H9 (cell line): ENCODE results near the gene HYAL1. TPM values are rescaled to one million over a fixed set of nuclear protein-coding genes. Genes with fewer than 3 reads are reported as not detected.

ENCODE experiments used
- DNase-seq: peaks from one replicate; pipeline ENCODE4 v3.0.0-alpha.2; 2017
- H2AFZ ChIP-seq: one replicate; pipeline ENCODE4 v1.6.1; 2013; ENCODE audit warnings: mild to moderate bottlenecking, low read length, control low read depth, moderate library complexity
- H2AK5ac ChIP-seq: 2 replicates; pipeline ENCODE4 v1.6.1; 2013; ENCODE audit warnings: low read length, control low read depth, mixed read lengths; ENCODE audit not compliant: insufficient read length
- H2BK120ac ChIP-seq: one replicate; pipeline ENCODE4 v1.6.1; 2013; ENCODE audit warnings: low read depth, mild to moderate bottlenecking, low read length, control low read depth, inconsistent platforms; ENCODE audit not compliant: poor library complexity, severe bottlenecking
- H2BK12ac ChIP-seq: 2 replicates; pipeline ENCODE4 v1.6.1; 2013; ENCODE audit warnings: low read length, control low read depth, mixed read lengths, low read depth; ENCODE audit not compliant: insufficient read length
- H2BK15ac ChIP-seq: 2 replicates; pipeline ENCODE4 v1.6.1; 2013; ENCODE audit warnings: low read depth, low read length, control low read depth
- H2BK20ac ChIP-seq: one replicate; pipeline ENCODE4 v1.6.1; 2013; ENCODE audit warnings: low read depth, mild to moderate bottlenecking, low read length, control low read depth, inconsistent platforms; ENCODE audit not compliant: poor library complexity, severe bottlenecking
- H2BK5ac ChIP-seq: 2 replicates; pipeline ENCODE4 v1.6.1; 2013; ENCODE audit warnings: low read length, control low read depth, mixed read lengths; ENCODE audit not compliant: insufficient read length
- H3K14ac ChIP-seq: 2 replicates; pipeline ENCODE4 v1.6.1; 2013; ENCODE audit warnings: low read length, control low read depth; ENCODE audit not compliant: insufficient read depth
- H3K18ac ChIP-seq: 2 replicates; pipeline ENCODE4 v1.6.1; 2013; ENCODE audit warnings: low read depth, mild to moderate bottlenecking, mixed read lengths, low read length, control low read depth; ENCODE audit not compliant: insufficient read length
- H3K23ac ChIP-seq: 2 replicates; pipeline ENCODE4 v1.6.1; 2013; ENCODE audit warnings: low read length, control low read depth, mixed read lengths, low read depth; ENCODE audit not compliant: insufficient read length
- H3K23me2 ChIP-seq: 2 replicates; pipeline ENCODE4 v1.6.1; 2013; ENCODE audit warnings: low read depth, mild to moderate bottlenecking, mixed read lengths, low read length, control low read depth; ENCODE audit not compliant: insufficient read length, poor library complexity, severe bottlenecking
- H3K27ac ChIP-seq: 2 replicates; pipeline ENCODE4 v1.5.1; 2013; ENCODE audit warnings: low read length, control low read depth, mixed read lengths, low read depth; ENCODE audit not compliant: insufficient read length
- H3K27me3 ChIP-seq: 2 replicates; pipeline ENCODE4 v1.6.1; 2013; ENCODE audit warnings: low read length, control low read depth, inconsistent platforms; ENCODE audit not compliant: insufficient read depth
- H3K4ac ChIP-seq: 2 replicates; pipeline ENCODE4 v1.6.1; 2013; ENCODE audit warnings: low read depth, mild to moderate bottlenecking, control low read depth, inconsistent platforms, low read length, moderate library complexity
- H3K4me1 ChIP-seq: 2 replicates; pipeline ENCODE4 v1.6.1; 2013; ENCODE audit warnings: low read length, control low read depth, inconsistent platforms; ENCODE audit not compliant: insufficient read depth
- H3K4me2 ChIP-seq: 2 replicates; pipeline ENCODE4 v1.6.1; 2013; ENCODE audit warnings: low read length, control low read depth, mixed read lengths; ENCODE audit not compliant: insufficient read length, insufficient read depth
- H3K56ac ChIP-seq: 2 replicates; pipeline ENCODE4 v1.6.1; 2013; ENCODE audit warnings: low read depth, mild to moderate bottlenecking, mixed read lengths, low read length, control low read depth; ENCODE audit not compliant: insufficient read length
- H3K79me1 ChIP-seq: 2 replicates; pipeline ENCODE4 v1.6.1; 2013; ENCODE audit warnings: low read depth, mild to moderate bottlenecking, moderate library complexity, low read length, control low read depth, inconsistent platforms; ENCODE audit not compliant: insufficient read depth, poor library complexity, severe bottlenecking
- H3K79me2 ChIP-seq: 2 replicates; pipeline ENCODE4 v1.6.1; 2013; ENCODE audit warnings: low read length, control low read depth, inconsistent platforms; ENCODE audit not compliant: insufficient read depth
- H3K9ac ChIP-seq: 2 replicates; pipeline ENCODE4 v1.6.1; 2013; ENCODE audit warnings: low read length, control low read depth, mixed read lengths; ENCODE audit not compliant: insufficient read length; ENCODE audit errors: extremely low read depth
- H3K9me3 ChIP-seq: one replicate; pipeline ENCODE4 v1.6.1; 2013; ENCODE audit warnings: low read depth, low read length, inconsistent platforms; ENCODE audit not compliant: control insufficient read depth
- H3T11ph ChIP-seq: one replicate; pipeline ENCODE4 v1.6.1; 2013; ENCODE audit warnings: mild to moderate bottlenecking, low read length, control low read depth, inconsistent platforms
- H4K20me1 ChIP-seq: one replicate; pipeline ENCODE4 v1.6.1; 2013; ENCODE audit not compliant: control insufficient read depth, insufficient read length, insufficient read depth
- H4K5ac ChIP-seq: 2 replicates; pipeline ENCODE4 v1.6.1; 2013; ENCODE audit warnings: low read depth, mild to moderate bottlenecking, mixed read lengths, low read length, control low read depth; ENCODE audit not compliant: insufficient read length
- H4K8ac ChIP-seq: replicated peaks from 2 replicates; pipeline ENCODE4 v1.6.1; 2013; ENCODE audit warnings: low read length, control low read depth, mixed read lengths, low read depth; ENCODE audit not compliant: insufficient read length
- H4K91ac ChIP-seq: 2 replicates; pipeline ENCODE4 v1.6.1; 2013; ENCODE audit warnings: low read depth, mild to moderate bottlenecking, moderate library complexity, mixed read lengths, low read length, control low read depth; ENCODE audit not compliant: insufficient read length
- H3K27ac Mint-ChIP-seq, 3 experiments: 2 replicates in 2 of 3; 3 replicates in 1 of 3; pipeline ENCODE4 v1.8.0; 2020 to 2021; ENCODE audit warnings: mixed read lengths in 3 of 3, mild to moderate bottlenecking in 1 of 3, moderate library complexity in 1 of 3
- H3K27me3 Mint-ChIP-seq: 2 replicates; pipeline ENCODE4 v1.8.0; 2021; ENCODE audit warnings: low read depth, mild to moderate bottlenecking, moderate library complexity, mixed read lengths
- H3K36me3 Mint-ChIP-seq, 3 experiments: 2 replicates in 2 of 3; 3 replicates in 1 of 3; pipeline ENCODE4 v1.8.0; 2020 to 2021; ENCODE audit warnings: low read depth in 3 of 3, mixed read lengths in 3 of 3; ENCODE audit not compliant: insufficient read depth in 1 of 3
- H3K4me1 Mint-ChIP-seq, 2 experiments: 2 replicates each; pipeline ENCODE4 v1.8.0; 2020; ENCODE audit warnings: mixed read lengths in 2 of 2
- H3K4me3 Mint-ChIP-seq, 2 experiments: 2 replicates in 1 of 2; 3 replicates in 1 of 2; pipeline ENCODE4 v1.8.0; 2020 to 2021; ENCODE audit warnings: mild to moderate bottlenecking in 2 of 2, mixed read lengths in 2 of 2, moderate library complexity in 1 of 2
- H3K9me3 Mint-ChIP-seq, 2 experiments: 2 replicates in 1 of 2; 3 replicates in 1 of 2; pipeline ENCODE4 v1.8.0; 2020; ENCODE audit warnings: mild to moderate bottlenecking in 2 of 2, mixed read lengths in 2 of 2, moderate library complexity in 1 of 2
- WGBS: extraction: QIAGEN DNeasy Blood & Tissue Kit; methylation state at CpG from one replicate; pipeline ENCODE4 v1.1.7; 2013; ENCODE audit warnings: missing lambda C conversion rate, low lambda C conversion rate, mixed read lengths; ENCODE audit not compliant: insufficient read length; ENCODE audit errors: extremely low coverage; 5-methylcytosine and 5-hydroxymethylcytosine counted together
- total RNA-seq: library from RNA; stranded (reverse); gene quantifications from 2 replicates; pipeline ENCODE4 v1.2.1, GENCODE V29; 2021
- TF ChIP-seq, protein P1 (sequence below): fragments of 200-600 bp; sonication (generic); conservative IDR thresholded peaks from 3 replicates; pipeline ENCODE4 v1.8.0; 2021; ENCODE audit warnings: antibody characterized with exemption, mild to moderate bottlenecking

Gene HYAL1
- total RNA-seq, 1 experiment from 2014 or later = 2.0 TPM

DNA sequence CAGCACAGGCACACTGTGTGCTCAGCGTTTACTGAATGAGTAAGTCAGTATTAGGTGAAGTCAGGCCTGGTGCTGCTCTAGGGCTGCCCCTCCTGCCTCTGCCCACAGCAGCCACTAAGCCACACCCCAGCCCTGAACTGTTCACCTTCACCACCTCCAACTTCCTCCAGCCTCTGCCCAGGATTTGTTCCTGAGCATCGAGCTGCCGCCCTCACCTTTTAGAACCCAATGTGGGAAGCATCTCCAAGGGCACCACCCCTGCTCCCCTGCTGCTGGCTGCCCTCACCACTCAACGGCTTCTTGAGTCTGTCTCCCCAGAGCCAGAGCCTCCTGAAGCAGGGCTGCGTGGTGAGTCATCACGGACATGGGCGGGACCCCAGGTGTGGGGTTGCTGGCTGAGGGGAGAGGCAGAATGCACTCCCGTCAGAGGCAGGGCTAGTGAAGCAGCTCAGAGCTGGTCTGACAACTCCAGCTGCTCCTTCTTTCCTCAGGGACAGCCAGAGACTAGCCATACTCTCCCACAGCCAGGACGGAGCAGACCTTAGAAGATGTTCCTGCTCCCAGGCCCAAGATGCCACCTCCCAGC, 13.4 kb upstream of the HYAL1 start:
- H2BK12ac ChIP-seq = no peak overlapping the region
- no peak overlapping the region for H3K4ac ChIP-seq
- H2BK15ac ChIP-seq = no peak overlapping the region
- H3K4me2 ChIP-seq = no peak overlapping the region
- H3K79me1 ChIP-seq = no peaks in the 10 kb centered on the region
- no peak overlapping the region for H2AK5ac ChIP-seq
- H3K27me3 Mint-ChIP-seq = no peaks in the 10 kb centered on the region
- H3K4me1 ChIP-seq = no peaks in the 10 kb centered on the region; the same call in 1 of the 2 replicates
- H3K23ac ChIP-seq = no peak overlapping the region
- H3K56ac ChIP-seq = no peak overlapping the region
- no peaks in the 10 kb centered on the region for H3K9me3 ChIP-seq
- no peak overlapping the region for H4K5ac ChIP-seq
- no peaks in the 10 kb centered on the region for H4K20me1 ChIP-seq
- no peak overlapping the region for H3T11ph ChIP-seq
- H3K79me2 ChIP-seq = peaks cover 5% of the 10 kb centered on the region; the same call in 1 of the 2 replicates
- H3K27ac ChIP-seq = no peak overlapping the region
- WGBS = no CpG with 5 or more reads among the region's 9 CpGs
- peaks cover 48 to 57% (median 56%) of the 10 kb centered on the region in 3 experiments for H3K36me3 Mint-ChIP-seq
- TF ChIP-seq, protein P1, sequence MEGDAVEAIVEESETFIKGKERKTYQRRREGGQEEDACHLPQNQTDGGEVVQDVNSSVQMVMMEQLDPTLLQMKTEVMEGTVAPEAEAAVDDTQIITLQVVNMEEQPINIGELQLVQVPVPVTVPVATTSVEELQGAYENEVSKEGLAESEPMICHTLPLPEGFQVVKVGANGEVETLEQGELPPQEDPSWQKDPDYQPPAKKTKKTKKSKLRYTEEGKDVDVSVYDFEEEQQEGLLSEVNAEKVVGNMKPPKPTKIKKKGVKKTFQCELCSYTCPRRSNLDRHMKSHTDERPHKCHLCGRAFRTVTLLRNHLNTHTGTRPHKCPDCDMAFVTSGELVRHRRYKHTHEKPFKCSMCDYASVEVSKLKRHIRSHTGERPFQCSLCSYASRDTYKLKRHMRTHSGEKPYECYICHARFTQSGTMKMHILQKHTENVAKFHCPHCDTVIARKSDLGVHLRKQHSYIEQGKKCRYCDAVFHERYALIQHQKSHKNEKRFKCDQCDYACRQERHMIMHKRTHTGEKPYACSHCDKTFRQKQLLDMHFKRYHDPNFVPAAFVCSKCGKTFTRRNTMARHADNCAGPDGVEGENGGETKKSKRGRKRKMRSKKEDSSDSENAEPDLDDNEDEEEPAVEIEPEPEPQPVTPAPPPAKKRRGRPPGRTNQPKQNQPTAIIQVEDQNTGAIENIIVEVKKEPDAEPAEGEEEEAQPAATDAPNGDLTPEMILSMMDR = no peak
- H3K9me3 Mint-ChIP-seq = peaks cover 5 to 7% of the 10 kb centered on the region in 2 experiments
- no peak overlapping the region for H2BK120ac ChIP-seq
- no peak overlapping the region for H4K91ac ChIP-seq
- no peaks in the 10 kb centered on the region for H3K27me3 ChIP-seq
- H4K8ac ChIP-seq = no peak overlapping the region
- peak overlapping the region in 2 of 3 experiments; percentile 3 to 79; a peak in 3 of 7 replicates for H3K27ac Mint-ChIP-seq
- no peak overlapping the region for H2BK20ac ChIP-seq
- peaks cover 3% of the 10 kb centered on the region for H3K23me2 ChIP-seq
- no peak overlapping the region for H2AFZ ChIP-seq
- no peak overlapping the region for H3K18ac ChIP-seq
- no peak overlapping the region; a peak in 1 of 5 replicates for H3K4me3 Mint-ChIP-seq
- H3K4me1 Mint-ChIP-seq = peaks cover 15 to 30% of the 10 kb centered on the region in 2 experiments
- DNase-seq = peak; percentile 75
- no peak overlapping the region for H3K14ac ChIP-seq
- H2BK5ac ChIP-seq = no peak overlapping the region
- no peak overlapping the region for H3K9ac ChIP-seq
